Caco-2 (cell line): ENCODE results near the gene TMPRSS6. TPM values are rescaled to one million over a fixed set of nuclear protein-coding genes. Genes with fewer than 3 reads are reported as not detected.
A peak's percentile ranks its signal among the peaks of the same experiment; 100 is the strongest.

Experiments
- BruUV-seq: library from RNA; stranded (reverse); fragments of 400-500 nt; replicated peaks from 2 replicates; lab custom pipeline; 2021; lab: Mats Ljungman, UMichigan
- CTCF ChIA-PET: fragments of 300-600 bp; sonication (Branson Sonifier 250); formaldehyde crosslinking; loops from one replicate; lab custom pipeline; 2022; ENCODE audit warnings: antibody characterized with exemption; lab: Charles Lee
- POLR2A ChIA-PET: fragments of 300-600 bp; sonication (Branson Sonifier 250); formaldehyde crosslinking; loops from one replicate; lab custom pipeline; 2022; ENCODE audit warnings: antibody characterized with exemption; lab: Charles Lee
- DNase-seq, 2 experiments: peaks; one replicate each; pipeline versions ENCODE4 v3.0.0 to v3.0.0-alpha.2; 2020 to 2022
- H3K27me3 ChIP-seq: replicated peaks from 2 replicates; pipeline ENCODE4 v1.6.0; 2011; ENCODE audit warnings: low read length; ENCODE audit not compliant: control insufficient read depth, insufficient read depth
- H3K36me3 ChIP-seq: 2 replicates; pipeline ENCODE4 v1.5.1; 2011; ENCODE audit warnings: low read length; ENCODE audit not compliant: control insufficient read depth, insufficient read depth
- H3K4me1 ChIP-seq: fragments of 250-450 bp; sonication (Bioruptor Pico); 2 replicates; pipeline ENCODE4 v1.5.1; 2020; ENCODE audit warnings: mild to moderate bottlenecking
- H3K4me3 ChIP-seq: 2 replicates; pipeline ENCODE4 v1.5.1; 2011; ENCODE audit warnings: low read depth, mild to moderate bottlenecking, control low read depth, low read length
- H3K9me3 ChIP-seq: fragments of 250-450 bp; sonication (Bioruptor Pico); 2 replicates; pipeline ENCODE4 v1.5.1; 2020; ENCODE audit warnings: mild to moderate bottlenecking, moderate library complexity
- H3K27ac Mint-ChIP-seq: one replicate; pipeline ENCODE4 v1.8.0; 2022; ENCODE audit warnings: mixed read lengths; ENCODE audit not compliant: unreplicated experiment
- H3K27me3 Mint-ChIP-seq: one replicate; pipeline ENCODE4 v1.8.0; 2022; ENCODE audit warnings: mixed read lengths; ENCODE audit not compliant: insufficient read depth, unreplicated experiment
- H3K36me3 Mint-ChIP-seq: one replicate; pipeline ENCODE4 v1.8.0; 2022; ENCODE audit warnings: mild to moderate bottlenecking, mixed read lengths; ENCODE audit not compliant: insufficient read depth, unreplicated experiment
- H3K4me1 Mint-ChIP-seq: one replicate; pipeline ENCODE4 v1.8.0; 2022; ENCODE audit warnings: low read depth, mixed read lengths; ENCODE audit not compliant: unreplicated experiment
- H3K4me3 Mint-ChIP-seq: one replicate; pipeline ENCODE4 v1.8.0; 2022; ENCODE audit warnings: mild to moderate bottlenecking, moderate library complexity, mixed read lengths; ENCODE audit not compliant: unreplicated experiment
- H3K9me3 Mint-ChIP-seq: one replicate; pipeline ENCODE4 v1.8.0; 2022; ENCODE audit warnings: mixed read lengths; ENCODE audit not compliant: unreplicated experiment
- CTCF ChIP-seq, 2 experiments: fragments of 200-600 bp in 1 of 2; IDR thresholded peaks; 1 replicate in 1 of 2; 2 replicates in 1 of 2; pipeline versions ENCODE4 v1.5.1 to v1.8.0; 2011 to 2022; ENCODE audit warnings: antibody characterized with exemption in 1 of 2, control low read depth in 1 of 2, inconsistent platforms in 1 of 2, low read depth in 1 of 2, low read length in 1 of 2, mild to moderate bottlenecking in 1 of 2, moderate library complexity in 1 of 2; ENCODE audit not compliant: insufficient read depth in 1 of 2, severe bottlenecking in 1 of 2, unreplicated experiment in 1 of 2
- intact Hi-C: fragments of 100-400 bp; cut with micrococcal nuclease; formaldehyde crosslinking; loops from one replicate; pipeline ENCODE4 v1.10.0; 2022; ENCODE audit not compliant: unreplicated experiment
- total RNA-seq: library from RNA; stranded (reverse); gene quantifications from 2 replicates; pipeline ENCODE4 v1.2.3, GENCODE V29; 2022

TMPRSS6 gene
- total RNA-seq, 1 experiment from 2014 or later = 1.6 TPM

- H3K4me1 ChIP-seq = peaks cover 27% of the 10 kb centered on the region
- Mint-ChIP-seq H3K27me3 (no peaks in the 10 kb centered on the region), H3K4me3 (no peak overlapping the region), H3K27ac (no peak overlapping the region), H3K9me3 (no peaks in the 10 kb centered on the region), H3K36me3 (no peaks in the 10 kb centered on the region), H3K4me1 (peaks cover 20% of the 10 kb centered on the region)
- DNase-seq = no peak
- intact Hi-C loops = loop anchor here (1.0 kb wide), 1 partner anchor 13 kb away; no protein-coding TSS in a partner anchor
- no peaks in the 10 kb centered on the region for H3K9me3 ChIP-seq
- no peaks in the 10 kb centered on the region for H3K27me3 ChIP-seq
- no TSS peak for BruUV-seq
- TF ChIP-seq CTCF (IDR thresholded peaks at IDR 0.05; ENCODE audit: insufficient read depth in 1 of 2, low read depth in 1 of 2, low read length in 1 of 2, severe bottlenecking in 1 of 2, unreplicated experiment in 1 of 2) = no peak
- H3K4me3 ChIP-seq = no peak overlapping the region
- H3K36me3 ChIP-seq = no peaks in the 10 kb centered on the region
- ChIA-PET CTCF (interaction anchor here (0.9 to 2.9 kb wide), 8 partner anchors 13 to 189 kb away, joined by 3 to 45 read pairs (median 4); partner anchors contain the start of genes MPST and TST), POLR2A (interaction anchor here (1.0 to 2.5 kb wide), 5 partner anchors 10 to 516 kb away, joined by 3 to 22 read pairs (median 8); partner anchors contain the start of genes EIF3D, MPST and TST)
Observed at GRCh38 chr22:37044634-37045625, 64.6 kb downstream of the TMPRSS6 start.

- ChIA-PET POLR2A (interaction anchor here (0.5 to 2.5 kb wide), 5 partner anchors 9 to 515 kb away, joined by 3 to 22 read pairs (median 4); partner anchors contain the start of genes EIF3D, MPST and TST), CTCF (interaction anchor here (0.6 to 2.9 kb wide), 15 partner anchors 10 to 458 kb away, joined by 3 to 45 read pairs (median 4); partner anchors contain the start of genes MPST and TST)
- peak overlapping the region; percentile 39 for H3K4me3 Mint-ChIP-seq
- TF ChIP-seq CTCF (IDR thresholded peaks at IDR 0.05; ENCODE audit: insufficient read depth in 1 of 2, low read depth in 1 of 2, low read length in 1 of 2, severe bottlenecking in 1 of 2, unreplicated experiment in 1 of 2) = peak; percentile 86 to 87
- BruUV-seq = no TSS peak
- H3K36me3 Mint-ChIP-seq = no peaks in the 10 kb centered on the region
- no peak overlapping the region for H3K4me3 ChIP-seq
- H3K27me3 ChIP-seq = no peaks in the 10 kb centered on the region
- peak; percentile 88 for DNase-seq
- no peaks in the 10 kb centered on the region for H3K36me3 ChIP-seq
- no peaks in the 10 kb centered on the region for H3K9me3 Mint-ChIP-seq
- peak overlapping the region; percentile 59 for H3K27ac Mint-ChIP-seq
- H3K4me1 Mint-ChIP-seq = peaks cover 20% of the 10 kb centered on the region
- peaks cover 27% of the 10 kb centered on the region for H3K4me1 ChIP-seq
- intact Hi-C loops = loop anchor here (1.0 kb wide), 1 partner anchor 12 kb away; no protein-coding TSS in a partner anchor
- H3K27me3 Mint-ChIP-seq = no peaks in the 10 kb centered on the region
- no peaks in the 10 kb centered on the region for H3K9me3 ChIP-seq
Observed at GRCh38 chr22:37043828-37044538, 65.5 kb downstream of the TMPRSS6 start.
